Measurements from ENCODE around the gene C4orf50.
"Not testable (repeated sequence)": the region's sequence is repeated elsewhere in the genome, so short reads cannot be mapped to it uniquely, and the experiment has no call there.

C4orf50 gene

GRCh38 chr4:5858020-5858769, 160.0 kb downstream of the C4orf50 start:
- no peak for TF ChIP-seq CTCF (IDR thresholded peaks at IDR 0.05)
- no peaks in the 10 kb centered on the region for H3K36me3 ChIP-seq
- no peak overlapping the region for H3K4me3 ChIP-seq
- H3K9me3 ChIP-seq: no peaks in the 10 kb centered on the region
- H3K4me1 ChIP-seq: no peaks in the 10 kb centered on the region
- intact Hi-C loops (cut with DNase I; ENCODE audit: low total_unique reads): no loop called here
- no peak for DNase-seq
- H3K27ac ChIP-seq: no peak overlapping the region
- H3K27me3 ChIP-seq: peaks cover 0 to 5% of the 10 kb centered on the region in 2 donors

DNA sequence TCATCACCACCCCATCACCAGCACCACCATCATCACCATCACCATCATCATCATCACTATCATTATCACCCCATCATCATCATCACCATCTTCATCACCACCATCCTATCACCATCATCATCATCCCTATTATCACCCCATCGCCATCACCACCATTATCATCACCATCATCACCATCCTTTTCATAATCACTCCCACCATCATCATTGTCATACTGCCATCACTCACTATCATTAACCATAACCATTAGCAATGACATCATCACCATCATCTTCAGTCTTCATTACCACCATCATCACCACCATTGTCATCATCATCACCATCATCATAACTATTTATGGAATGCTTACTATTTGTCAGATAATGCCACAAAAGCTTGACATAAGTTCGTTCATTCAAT, 161.0 kb downstream of the C4orf50 start:
- H3K27ac ChIP-seq: no peak overlapping the region
- H3K9me3 ChIP-seq: no peaks in the 10 kb centered on the region
- intact Hi-C loops (cut with DNase I; ENCODE audit: low total_unique reads): no loop called here
- H3K4me1 ChIP-seq: no peaks in the 10 kb centered on the region
- H3K27me3 ChIP-seq: peaks cover 0 to 4% of the 10 kb centered on the region in 2 donors
- H3K4me3 ChIP-seq: no peak overlapping the region
- no peak for DNase-seq
- no peak for TF ChIP-seq CTCF (IDR thresholded peaks at IDR 0.05)
- no peaks in the 10 kb centered on the region for H3K36me3 ChIP-seq

- H3K9me3 ChIP-seq; H3K4me1 ChIP-seq; H3K27me3 ChIP-seq; DNase-seq; intact Hi-C loops (cut with DNase I; ENCODE audit: low total_unique reads); H3K4me3 ChIP-seq; H3K27ac ChIP-seq; H3K36me3 ChIP-seq: not testable (repeated sequence)
These were observed 161.9 kb downstream of the C4orf50 start for GRCh38 chr4:5856362-5856761.

DNA sequence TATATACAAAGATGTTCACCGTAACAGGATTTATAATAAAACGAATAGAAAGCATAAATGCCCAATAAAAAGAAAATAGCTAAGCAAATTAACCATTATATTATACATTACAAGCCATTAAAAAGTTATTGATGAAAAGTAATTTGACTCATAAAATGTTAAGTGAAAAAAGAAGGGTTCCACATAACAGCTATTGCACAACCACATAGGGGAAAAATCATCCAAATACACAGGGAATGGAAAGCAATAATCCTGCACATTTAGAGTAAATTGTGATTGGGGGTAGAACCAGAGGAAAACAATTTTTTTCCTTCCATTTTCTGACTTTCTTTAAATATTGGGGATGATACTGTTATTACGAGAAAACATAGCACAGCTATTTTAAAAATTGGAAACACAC, 163.3 kb downstream of the C4orf50 start:
- H3K9me3 ChIP-seq: no peaks in the 10 kb centered on the region
- H3K36me3 ChIP-seq: no peaks in the 10 kb centered on the region
- no peak for TF ChIP-seq CTCF (IDR thresholded peaks at IDR 0.05)
- no peaks in the 10 kb centered on the region for H3K27me3 ChIP-seq
- intact Hi-C loops (cut with DNase I; ENCODE audit: low total_unique reads): no loop called here
- no peak overlapping the region for H3K27ac ChIP-seq
- no peak for DNase-seq
- no peak overlapping the region for H3K4me3 ChIP-seq
- H3K4me1 ChIP-seq: no peaks in the 10 kb centered on the region

DNA sequence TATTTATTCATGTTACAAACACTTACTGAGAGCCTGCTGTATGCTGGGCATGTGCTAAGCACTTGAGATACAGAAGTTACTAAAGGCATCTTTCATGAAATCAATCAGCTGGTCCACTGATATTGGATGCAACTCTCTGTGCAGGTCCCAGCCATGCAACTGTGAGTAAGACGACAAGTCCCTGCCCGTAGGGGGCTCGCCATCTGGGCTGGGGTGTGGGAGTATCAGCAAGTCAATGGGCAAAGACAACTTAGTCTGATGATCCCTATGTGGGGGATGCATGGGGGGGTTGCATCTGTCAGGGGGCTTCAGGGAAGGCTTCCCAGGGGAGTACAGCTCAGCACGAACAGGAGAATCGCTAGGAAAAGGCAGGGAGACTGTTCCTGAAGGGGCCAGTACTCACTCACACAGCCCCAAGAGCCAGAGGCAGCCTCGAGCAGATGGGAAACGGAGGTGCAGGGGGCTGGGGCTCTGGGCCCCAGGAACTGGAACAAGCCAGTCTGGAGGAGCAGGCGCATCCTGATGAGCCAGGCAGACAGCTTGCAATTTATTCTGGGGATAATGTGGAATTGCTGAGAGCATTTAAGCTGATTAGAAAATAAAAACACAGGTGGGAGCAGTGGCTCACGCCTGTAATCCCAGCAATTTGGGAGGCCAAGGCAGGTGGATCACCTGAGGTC, 165.6 kb downstream of the C4orf50 start:
- H3K27me3 ChIP-seq: no peaks in the 10 kb centered on the region

More for the DNA sequence above, 165.6 kb downstream of the C4orf50 start:
- TF ChIP-seq CTCF (IDR thresholded peaks at IDR 0.05): no peak
- DNase-seq: no peak
- H3K36me3 ChIP-seq: no peaks in the 10 kb centered on the region
- H3K9me3 ChIP-seq: peaks cover 0 to 3% (median 0%) of the 10 kb centered on the region in 3 donors
- intact Hi-C loops (cut with DNase I; ENCODE audit: low total_unique reads): no loop called here
- H3K4me1 ChIP-seq: no peaks in the 10 kb centered on the region
- no peak overlapping the region for H3K4me3 ChIP-seq
- H3K27ac ChIP-seq: no peak overlapping the region
